Measurements from ENCODE around the gene HOXC12.

DNA sequence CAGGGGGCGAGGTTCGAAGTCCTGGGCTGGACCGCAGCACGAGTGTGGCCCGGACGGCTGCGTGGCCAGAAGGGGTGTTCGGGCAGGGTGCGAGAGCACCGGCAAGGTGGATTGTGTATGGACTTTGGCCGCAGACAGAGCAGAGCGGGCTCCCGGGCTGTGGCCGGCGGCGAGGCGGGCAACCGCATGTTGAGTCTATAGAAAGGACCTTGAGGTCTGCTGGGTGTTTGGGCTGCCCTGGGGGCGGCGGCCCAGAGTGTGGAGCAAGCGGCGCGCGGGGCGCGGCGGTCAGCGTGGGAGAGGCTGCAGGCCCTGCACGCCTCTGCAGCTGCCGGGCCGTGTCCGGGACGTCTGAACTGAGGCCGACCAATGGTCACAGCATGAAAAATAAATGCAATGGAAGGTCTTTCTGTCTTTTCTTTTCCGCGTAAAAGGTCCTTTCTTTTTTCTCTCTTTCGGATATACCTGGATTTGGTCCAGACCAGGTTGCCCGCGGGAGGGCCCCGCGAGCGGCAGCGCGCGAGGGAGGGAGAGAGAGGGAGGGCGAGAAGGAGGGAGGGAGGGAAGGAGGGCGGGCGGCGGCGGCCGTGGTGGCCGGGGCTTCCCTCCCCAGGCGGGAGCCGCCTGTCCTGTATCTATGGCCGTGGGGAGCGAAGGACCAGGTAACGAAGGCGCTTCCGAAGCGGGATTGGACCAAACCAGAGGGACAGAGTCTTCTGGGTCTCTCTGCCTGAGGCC is 39.7 kb downstream of the HOXC12 start:
- TF ChIP-seq, protein P1, sequence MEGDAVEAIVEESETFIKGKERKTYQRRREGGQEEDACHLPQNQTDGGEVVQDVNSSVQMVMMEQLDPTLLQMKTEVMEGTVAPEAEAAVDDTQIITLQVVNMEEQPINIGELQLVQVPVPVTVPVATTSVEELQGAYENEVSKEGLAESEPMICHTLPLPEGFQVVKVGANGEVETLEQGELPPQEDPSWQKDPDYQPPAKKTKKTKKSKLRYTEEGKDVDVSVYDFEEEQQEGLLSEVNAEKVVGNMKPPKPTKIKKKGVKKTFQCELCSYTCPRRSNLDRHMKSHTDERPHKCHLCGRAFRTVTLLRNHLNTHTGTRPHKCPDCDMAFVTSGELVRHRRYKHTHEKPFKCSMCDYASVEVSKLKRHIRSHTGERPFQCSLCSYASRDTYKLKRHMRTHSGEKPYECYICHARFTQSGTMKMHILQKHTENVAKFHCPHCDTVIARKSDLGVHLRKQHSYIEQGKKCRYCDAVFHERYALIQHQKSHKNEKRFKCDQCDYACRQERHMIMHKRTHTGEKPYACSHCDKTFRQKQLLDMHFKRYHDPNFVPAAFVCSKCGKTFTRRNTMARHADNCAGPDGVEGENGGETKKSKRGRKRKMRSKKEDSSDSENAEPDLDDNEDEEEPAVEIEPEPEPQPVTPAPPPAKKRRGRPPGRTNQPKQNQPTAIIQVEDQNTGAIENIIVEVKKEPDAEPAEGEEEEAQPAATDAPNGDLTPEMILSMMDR (conservative IDR thresholded peaks at IDR 0.05; ENCODE audit: low read length), result no peak
- no peak for TF ChIP-seq EZH2phosphoT487 (IDR thresholded peaks at IDR 0.05; ENCODE audit: borderline replicate concordance, low read depth, low read length)

All from OCI-LY7 (cell line).